ENCODE results near the gene GPBP1L1. TPM values are rescaled to one million over a fixed set of nuclear protein-coding genes. Genes with fewer than 3 reads are reported as not detected.
"Not testable (repeated sequence)": the region's sequence is repeated elsewhere in the genome, so short reads cannot be mapped to it uniquely, and the experiment has no call there.

Gene GPBP1L1
- polyA plus RNA-seq, 6 donors from 2014 or later = 83.6 to 106 (median 92.0) TPM

DNA sequence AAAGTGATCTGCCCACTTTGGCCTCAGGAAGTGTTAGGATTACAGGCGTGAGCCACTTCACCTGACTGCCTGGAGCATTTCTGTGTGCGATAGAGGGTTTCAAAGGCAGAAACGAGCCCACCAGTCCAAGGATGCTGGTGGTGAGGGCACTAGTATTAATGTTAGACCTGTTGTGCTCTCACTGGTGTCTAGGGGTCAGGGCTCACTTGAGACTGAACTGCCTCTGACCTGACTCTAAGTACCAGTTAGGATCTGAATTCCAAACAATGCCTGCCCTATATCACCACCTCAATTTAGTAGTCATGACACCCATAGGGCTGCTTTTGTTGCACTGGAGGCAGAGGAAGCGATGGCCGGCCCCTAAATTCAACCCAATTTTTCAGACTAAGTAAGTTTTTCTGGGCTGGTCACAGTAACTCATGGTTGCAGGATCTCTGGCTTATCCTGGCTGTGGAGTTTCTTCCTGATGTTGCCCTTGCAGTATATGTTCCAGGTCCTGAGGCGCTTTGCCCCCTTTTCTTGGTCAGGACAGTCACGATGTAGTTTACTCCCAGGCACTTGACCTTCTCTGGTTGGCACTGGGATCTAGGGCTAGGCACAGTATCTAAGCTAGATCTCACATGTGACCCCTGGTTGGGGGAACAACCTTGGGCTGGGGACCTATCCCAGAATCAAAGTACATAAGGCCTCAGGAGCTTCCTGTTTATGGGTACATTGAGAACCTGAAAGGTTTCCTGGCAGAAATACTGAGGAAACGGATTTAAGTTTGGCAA is 67.0 kb downstream of the GPBP1L1 start:
- Mint-ChIP-seq H3K4me1 (peaks cover 16 to 28% (median 21%) of the 10 kb centered on the region in 3 donors), H3K9me3 (no peaks in the 10 kb centered on the region), H3K4me3 (no peak overlapping the region), H3K27me3 (no peaks in the 10 kb centered on the region), H3K27ac (peak overlapping the region in 2 of 6 donors; percentile 22 to 24), H3K36me3 (peaks cover 21 to 27% of the 10 kb centered on the region in 2 donors)
- ATAC-seq (ENCODE audit: low read depth in 2 of 2) (no peak), DNase-seq (no peak)

DNA sequence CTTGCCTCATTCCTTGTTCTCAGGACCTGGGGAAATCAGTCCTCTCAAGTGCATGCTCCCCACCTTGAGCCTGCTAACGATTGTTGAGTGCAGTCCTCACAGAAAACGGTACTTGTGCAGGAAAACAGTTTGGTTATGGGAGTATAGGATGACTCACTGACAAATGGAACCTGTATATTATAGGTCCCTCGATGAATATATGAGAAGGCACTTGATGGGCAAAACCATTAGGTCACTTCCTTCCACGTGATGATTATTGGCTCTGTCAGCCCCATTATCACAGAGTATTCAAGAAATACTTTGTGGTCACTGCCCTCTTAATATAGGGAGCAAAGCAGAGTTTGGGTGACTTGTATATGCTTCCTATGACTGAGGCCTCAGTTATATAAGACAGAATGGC is 68.7 kb downstream of the GPBP1L1 start:
- DNase-seq (no peak), ATAC-seq (ENCODE audit: low read depth in 2 of 2) (no peak)
- no peaks in the 10 kb centered on the region for H3K9me3 Mint-ChIP-seq
- no peak overlapping the region for H3K4me3 Mint-ChIP-seq
- H3K27me3 Mint-ChIP-seq = no peaks in the 10 kb centered on the region
- H3K27ac Mint-ChIP-seq = peak overlapping the region in 1 of 6 donors; percentile 2
- peaks cover 16 to 28% (median 21%) of the 10 kb centered on the region in 3 donors for H3K4me1 Mint-ChIP-seq
- peaks cover 15 to 33% of the 10 kb centered on the region in 2 donors for H3K36me3 Mint-ChIP-seq

DNA sequence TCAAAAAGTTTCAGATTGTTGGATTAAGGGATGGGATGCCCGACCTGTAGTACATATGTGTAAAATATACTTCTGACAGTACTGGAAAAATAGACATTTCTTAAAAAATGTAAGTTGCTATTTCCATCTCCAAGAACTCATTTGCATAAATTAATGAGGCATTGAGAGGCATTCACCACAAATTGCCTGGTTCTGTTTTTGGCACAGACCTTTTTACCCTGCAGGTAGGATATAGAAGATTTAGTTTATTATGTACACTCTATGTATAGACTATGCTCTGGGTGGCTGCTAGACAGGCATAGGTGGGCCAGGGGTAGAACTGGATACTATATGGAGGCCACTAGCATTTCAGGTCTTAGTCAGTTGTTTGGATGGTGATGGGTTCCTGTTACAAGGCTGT is 70.4 kb downstream of the GPBP1L1 start:
- Mint-ChIP-seq H3K4me3 (peak overlapping the region in 4 of 8 donors; percentile 0 to 25 (median 12)), H3K4me1 (peaks cover 16 to 28% (median 22%) of the 10 kb centered on the region in 3 donors), H3K27me3 (no peaks in the 10 kb centered on the region), H3K36me3 (peaks cover 16 to 38% of the 10 kb centered on the region in 2 donors), H3K27ac (peak overlapping the region in 1 of 6 donors; percentile 56), H3K9me3 (no peaks in the 10 kb centered on the region)
- peak; percentile 35 for DNase-seq
- peak; percentile 86 to 93 for ATAC-seq (ENCODE audit: low read depth in 2 of 2)

DNA sequence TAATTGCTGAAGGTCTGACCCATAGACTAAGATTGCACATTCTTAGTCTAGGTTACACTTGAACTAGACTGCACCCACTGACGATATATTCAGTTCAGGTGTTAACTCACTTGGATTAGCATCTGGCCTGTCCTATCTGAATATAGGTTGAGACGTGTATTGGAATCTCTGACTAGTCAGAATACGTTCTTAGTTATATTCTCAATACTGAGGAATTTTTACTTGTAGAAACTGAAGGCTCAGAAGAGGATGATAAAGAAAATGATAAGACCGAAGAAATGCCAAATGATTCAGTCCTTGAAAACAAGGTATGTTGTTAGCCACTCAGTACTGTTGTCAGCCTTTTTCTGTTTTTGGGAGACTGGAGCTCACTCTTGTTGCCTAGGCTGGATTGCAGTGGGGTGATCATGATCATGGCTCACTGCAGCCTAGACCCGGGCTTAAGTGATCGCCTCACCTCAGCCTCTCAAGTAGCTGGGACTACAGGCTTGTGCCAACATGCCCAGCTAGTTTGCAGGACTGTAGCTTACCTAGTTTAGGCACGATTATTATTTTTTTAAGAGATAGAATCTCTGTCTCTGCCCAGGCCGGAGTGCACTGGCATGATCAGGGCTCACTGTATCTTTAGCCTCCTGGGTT is 73.3 kb downstream of the GPBP1L1 start:
- H3K36me3 Mint-ChIP-seq = peaks cover 21 to 36% of the 10 kb centered on the region in 2 donors
- no peak for ATAC-seq (ENCODE audit: low read depth in 2 of 2)
- H3K27ac Mint-ChIP-seq = no peak overlapping the region

GRCh38 chr1:45610589-45611226 is 75.6 kb downstream of the GPBP1L1 start:
- H3K4me3 Mint-ChIP-seq = peak overlapping the region in 2 of 8 donors; percentile 6 to 54
- peaks cover 34 to 41% of the 10 kb centered on the region in 2 donors for H3K36me3 Mint-ChIP-seq
- no peaks in the 10 kb centered on the region for H3K9me3 Mint-ChIP-seq
- H3K4me1 Mint-ChIP-seq = peaks cover 40 to 52% (median 51%) of the 10 kb centered on the region in 3 donors
- H3K27ac Mint-ChIP-seq = peak overlapping the region in 5 of 6 donors; percentile 63 to 92 (median 91)
- DNase-seq = no peak
- ATAC-seq (ENCODE audit: low read depth in 2 of 2) = no peak
- no peaks in the 10 kb centered on the region for H3K27me3 Mint-ChIP-seq

More for the DNA sequence above, 73.3 kb downstream of the GPBP1L1 start:
- Mint-ChIP-seq H3K9me3 (no peaks in the 10 kb centered on the region), H3K27me3 (no peaks in the 10 kb centered on the region), H3K4me1 (peaks cover 35 to 54% (median 47%) of the 10 kb centered on the region in 3 donors), H3K4me3 (no peak overlapping the region)
- no peak for DNase-seq

DNA sequence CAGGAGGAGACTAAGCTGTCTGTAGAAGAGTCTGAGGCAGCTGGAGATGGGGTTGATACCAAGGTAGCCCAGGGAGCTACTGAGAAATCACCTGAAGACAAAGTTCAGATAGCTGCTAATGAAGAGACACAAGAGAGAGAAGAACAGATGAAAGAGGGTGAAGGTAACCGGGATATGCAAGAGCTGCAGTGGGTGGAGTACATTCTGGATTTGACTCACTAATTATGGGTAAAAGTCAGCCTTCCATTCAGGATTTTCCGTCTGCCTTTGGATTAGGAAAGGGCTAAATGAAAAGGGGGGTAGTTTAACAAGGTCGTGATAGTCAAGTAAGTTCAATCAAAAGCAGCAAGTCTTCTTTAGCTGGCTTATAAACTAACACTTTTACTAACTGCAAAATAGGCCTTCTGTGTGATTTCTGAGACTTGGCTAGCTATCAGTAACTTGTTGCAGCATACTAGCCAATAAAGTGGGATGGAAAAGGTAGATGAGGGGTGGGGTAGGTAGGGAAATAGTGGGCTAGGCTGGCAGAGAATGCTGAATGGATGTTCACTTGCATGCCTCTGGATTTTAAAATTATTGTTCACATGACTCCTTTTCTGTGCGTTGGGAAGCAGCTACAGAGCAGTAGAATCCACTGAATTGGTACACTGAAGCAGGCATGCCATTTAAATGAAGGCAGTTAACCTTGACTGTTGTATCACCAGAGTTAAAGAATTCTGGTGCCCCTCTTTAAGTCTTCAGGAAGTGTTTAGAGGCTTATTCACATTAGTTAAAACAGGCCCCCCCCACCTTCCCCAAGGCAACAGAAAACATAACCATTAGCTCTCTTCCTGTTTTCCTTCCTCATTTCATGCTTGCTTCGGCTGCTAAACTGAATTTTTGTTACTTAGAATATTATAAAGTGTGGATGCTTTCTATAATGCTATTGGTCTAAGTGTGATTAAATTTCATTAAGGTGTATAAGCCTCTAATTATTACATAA is 77.9 kb downstream of the GPBP1L1 start:
- Mint-ChIP-seq H3K27me3 (no peaks in the 10 kb centered on the region), H3K4me1 (peaks cover 34 to 40% (median 38%) of the 10 kb centered on the region in 3 donors), H3K9me3 (no peaks in the 10 kb centered on the region), H3K36me3 (peaks cover 38% of the 10 kb centered on the region in 2 donors), H3K27ac (peak overlapping the region; percentile 85 to 94 (median 90)), H3K4me3 (peak overlapping the region in 7 of 8 donors; percentile 17 to 79 (median 51))
- ATAC-seq (ENCODE audit: low read depth in 2 of 2) (peak; percentile 95), DNase-seq (peak; percentile 65)

GRCh38 chr1:45607404-45608074 is 78.8 kb downstream of the GPBP1L1 start:
- Mint-ChIP-seq H3K27ac (peak overlapping the region in 5 of 6 donors; percentile 49 to 94 (median 91)), H3K36me3 (peaks cover 32 to 38% of the 10 kb centered on the region in 2 donors), H3K9me3 (no peaks in the 10 kb centered on the region), H3K27me3 (no peaks in the 10 kb centered on the region), H3K4me1 (peaks cover 34 to 40% (median 38%) of the 10 kb centered on the region in 3 donors), H3K4me3 (peak overlapping the region in 7 of 8 donors; percentile 4 to 75 (median 37))
- ATAC-seq (ENCODE audit: low read depth in 2 of 2) (no peak), DNase-seq (no peak)

DNA sequence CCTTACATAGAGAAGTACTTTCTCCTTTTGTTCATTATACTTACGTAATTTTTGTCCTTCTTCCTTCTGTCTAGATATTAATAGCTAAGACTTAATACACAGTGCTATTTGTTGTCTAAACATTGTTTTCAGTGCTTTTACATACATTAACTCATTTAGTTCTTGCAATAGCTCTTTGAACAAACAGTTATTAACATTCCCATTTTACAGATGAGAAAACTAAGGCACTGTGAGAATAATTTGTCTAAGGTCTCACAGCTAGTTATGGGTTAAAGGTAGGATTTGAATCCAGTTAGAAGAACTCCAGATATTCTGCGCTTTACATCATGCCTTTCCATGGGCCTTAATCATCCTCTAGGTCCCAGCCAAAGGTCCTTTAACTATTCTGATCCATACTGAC is 82.1 kb downstream of the GPBP1L1 start:
- Mint-ChIP-seq H3K27ac (peak overlapping the region in 2 of 6 donors; percentile 58 to 72), H3K4me1 (peaks cover 35 to 47% (median 40%) of the 10 kb centered on the region in 3 donors), H3K4me3 (no peak overlapping the region), H3K27me3 (no peaks in the 10 kb centered on the region), H3K9me3 (no peaks in the 10 kb centered on the region), H3K36me3 (peaks cover 22 to 33% of the 10 kb centered on the region in 2 donors)
- no peak for DNase-seq
- ATAC-seq (ENCODE audit: low read depth in 2 of 2) = no peak

DNA sequence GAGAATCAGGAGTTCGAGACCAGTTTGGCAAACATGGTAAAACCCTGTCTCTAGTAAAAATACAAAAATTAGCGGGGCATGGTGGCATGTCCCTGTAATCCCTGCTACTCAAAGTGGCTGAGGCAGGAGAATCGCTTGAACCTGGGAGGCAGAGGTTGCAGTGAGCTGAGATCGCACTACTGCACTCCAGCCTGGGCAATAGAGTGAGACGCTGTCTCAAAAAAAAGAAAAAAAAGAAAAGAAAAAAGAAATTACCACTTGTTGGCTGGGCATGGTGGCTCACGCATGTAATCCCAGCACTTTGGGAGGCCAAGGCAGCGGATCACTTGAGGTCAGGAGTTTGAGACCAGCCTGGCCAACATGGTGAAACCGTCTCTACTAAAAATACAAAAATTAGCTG is 89.6 kb downstream of the GPBP1L1 start:
- not testable (repeated sequence) for H3K4me3 Mint-ChIP-seq; DNase-seq; H3K36me3 Mint-ChIP-seq; H3K27me3 Mint-ChIP-seq; H3K9me3 Mint-ChIP-seq; ATAC-seq (ENCODE audit: low read depth in 2 of 2)
- peak overlapping the region in 1 of 6 donors; percentile 30 for H3K27ac Mint-ChIP-seq
- peaks cover 13 to 39% (median 31%) of the 10 kb centered on the region in 3 donors for H3K4me1 Mint-ChIP-seq

GRCh38 chr1:45594412-45594811 is 91.9 kb downstream of the GPBP1L1 start:
- Mint-ChIP-seq H3K4me1 (peaks cover 6 to 22% (median 22%) of the 10 kb centered on the region in 3 donors), H3K9me3 (no peaks in the 10 kb centered on the region), H3K27me3 (no peaks in the 10 kb centered on the region), H3K27ac (peak overlapping the region in 1 of 6 donors; percentile 81), H3K36me3 (peaks cover 5 to 9% of the 10 kb centered on the region in 2 donors), H3K4me3 (no peak overlapping the region)
- DNase-seq (no peak), ATAC-seq (ENCODE audit: low read depth in 2 of 2) (no peak)

DNA sequence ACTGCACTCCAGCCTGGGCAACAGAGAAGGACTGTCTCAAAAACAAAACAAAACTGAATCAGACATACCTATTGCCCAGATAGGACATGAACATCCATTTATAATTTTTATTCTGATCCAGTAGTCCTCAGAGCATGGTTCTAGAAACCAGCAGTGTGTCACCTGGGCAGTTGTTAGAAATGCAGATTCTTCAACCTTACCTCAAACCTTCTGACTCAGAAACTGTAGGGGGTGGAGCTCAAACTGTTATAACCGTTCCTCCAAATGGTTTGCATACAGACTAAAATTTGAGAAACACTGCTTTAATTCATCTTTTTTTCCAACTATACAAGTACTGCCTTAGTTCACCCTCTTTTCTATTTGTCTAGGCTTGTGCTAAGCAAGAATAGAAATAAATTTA is 96.5 kb downstream of the GPBP1L1 start:
- Mint-ChIP-seq H3K9me3 (no peaks in the 10 kb centered on the region), H3K4me3 (no peak overlapping the region), H3K4me1 (peaks cover 14 to 41% (median 29%) of the 10 kb centered on the region in 3 donors), H3K27me3 (no peaks in the 10 kb centered on the region), H3K36me3 (no peaks in the 10 kb centered on the region), H3K27ac (no peak overlapping the region)
- ATAC-seq (ENCODE audit: low read depth in 2 of 2) = no peak
- DNase-seq = no peak

GRCh38 chr1:45586769-45587168 is 99.6 kb downstream of the GPBP1L1 start:
- Mint-ChIP-seq H3K9me3 (peaks cover 0 to 5% (median 2%) of the 10 kb centered on the region in 7 donors), H3K4me3 (peak overlapping the region in 6 of 8 donors; percentile 94 to 100 (median 99)), H3K4me1 (peaks cover 27 to 64% (median 49%) of the 10 kb centered on the region in 3 donors), H3K27me3 (no peaks in the 10 kb centered on the region), H3K36me3 (peaks cover 0 to 9% of the 10 kb centered on the region in 2 donors), H3K27ac (peak overlapping the region; percentile 94 to 98 (median 97))
- ATAC-seq (ENCODE audit: low read depth in 2 of 2) = no peak
- DNase-seq = no peak

All from naive B cell (primary cell).